Stimulated activated CD4-positive, alpha-beta T cell treated with anti-CD3 and anti-CD28 coated beads, TNF-alpha, amount 100 ng/mL, for 24 hours (primary cell): ENCODE results near the gene ADAM12.

Experiments
- DNase-seq, 3 experiments: peaks; one replicate each; pipeline ENCODE4 v3.0.0-alpha.2; 2020; ENCODE audit warnings: low read depth in 3 of 3

Gene ADAM12

DNA sequence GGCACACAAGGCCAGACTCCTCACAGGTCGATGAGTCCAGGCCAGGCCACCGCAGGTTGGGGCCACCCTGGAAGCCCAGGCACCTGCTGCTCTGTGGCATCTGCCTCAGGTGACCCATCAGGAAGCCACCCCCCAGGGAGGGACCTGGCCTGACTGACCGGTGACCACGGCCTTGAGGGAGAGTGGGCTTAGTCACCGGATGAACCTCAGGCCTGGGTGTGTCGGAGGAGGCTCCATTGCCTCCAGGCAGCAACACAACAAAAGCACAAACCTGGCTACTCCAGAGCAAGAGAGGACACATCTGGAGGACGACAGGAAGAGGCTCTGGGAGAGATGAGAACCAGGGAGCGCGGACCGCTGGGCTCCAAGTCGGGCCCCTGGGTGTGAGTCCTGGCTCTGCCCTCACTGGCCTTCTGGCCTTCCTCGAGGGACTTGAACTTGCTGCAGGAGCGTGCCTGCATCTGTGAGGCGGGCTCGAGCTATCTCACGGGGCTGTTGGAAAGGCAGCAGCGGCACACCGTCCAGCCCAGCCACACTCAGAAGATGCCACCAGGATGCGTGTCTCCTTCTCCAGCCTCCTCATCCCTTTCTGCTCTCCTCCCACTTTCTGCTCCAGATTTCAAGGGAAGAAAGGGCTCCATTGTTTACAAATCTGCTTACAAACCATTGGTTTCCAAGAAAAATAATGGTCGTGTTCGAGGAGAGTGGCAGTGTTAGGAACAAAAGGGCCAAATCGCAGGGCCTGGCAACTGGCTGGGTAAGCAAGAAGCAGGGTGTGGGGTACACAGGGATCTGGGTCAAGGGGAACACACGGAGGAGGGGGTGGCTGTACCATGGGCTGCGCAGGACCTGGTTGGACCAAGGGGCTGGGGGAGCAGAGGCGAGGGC, 152.9 kb downstream of the ADAM12 start:
- DNase-seq = no peak

DNA sequence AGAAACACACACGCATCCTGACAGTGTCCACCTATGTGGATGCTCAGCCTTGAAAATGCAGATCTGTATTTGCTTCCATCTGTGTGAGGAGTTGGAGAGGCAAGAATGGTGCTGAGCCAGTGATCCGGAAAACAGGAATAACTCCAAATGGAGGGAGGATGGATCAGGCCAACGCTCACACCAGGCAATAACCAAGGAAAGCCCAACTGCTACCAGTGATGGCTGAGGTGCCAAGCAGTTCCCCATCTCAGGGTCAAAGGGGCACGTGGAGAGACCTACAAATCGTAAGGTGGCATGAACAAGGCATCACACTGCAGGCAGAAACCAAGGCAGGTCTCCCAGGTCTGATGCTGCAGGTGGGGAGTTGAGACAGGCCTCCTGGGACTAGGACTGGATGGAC, 153.6 kb downstream of the ADAM12 start:
- no peak for DNase-seq

DNA sequence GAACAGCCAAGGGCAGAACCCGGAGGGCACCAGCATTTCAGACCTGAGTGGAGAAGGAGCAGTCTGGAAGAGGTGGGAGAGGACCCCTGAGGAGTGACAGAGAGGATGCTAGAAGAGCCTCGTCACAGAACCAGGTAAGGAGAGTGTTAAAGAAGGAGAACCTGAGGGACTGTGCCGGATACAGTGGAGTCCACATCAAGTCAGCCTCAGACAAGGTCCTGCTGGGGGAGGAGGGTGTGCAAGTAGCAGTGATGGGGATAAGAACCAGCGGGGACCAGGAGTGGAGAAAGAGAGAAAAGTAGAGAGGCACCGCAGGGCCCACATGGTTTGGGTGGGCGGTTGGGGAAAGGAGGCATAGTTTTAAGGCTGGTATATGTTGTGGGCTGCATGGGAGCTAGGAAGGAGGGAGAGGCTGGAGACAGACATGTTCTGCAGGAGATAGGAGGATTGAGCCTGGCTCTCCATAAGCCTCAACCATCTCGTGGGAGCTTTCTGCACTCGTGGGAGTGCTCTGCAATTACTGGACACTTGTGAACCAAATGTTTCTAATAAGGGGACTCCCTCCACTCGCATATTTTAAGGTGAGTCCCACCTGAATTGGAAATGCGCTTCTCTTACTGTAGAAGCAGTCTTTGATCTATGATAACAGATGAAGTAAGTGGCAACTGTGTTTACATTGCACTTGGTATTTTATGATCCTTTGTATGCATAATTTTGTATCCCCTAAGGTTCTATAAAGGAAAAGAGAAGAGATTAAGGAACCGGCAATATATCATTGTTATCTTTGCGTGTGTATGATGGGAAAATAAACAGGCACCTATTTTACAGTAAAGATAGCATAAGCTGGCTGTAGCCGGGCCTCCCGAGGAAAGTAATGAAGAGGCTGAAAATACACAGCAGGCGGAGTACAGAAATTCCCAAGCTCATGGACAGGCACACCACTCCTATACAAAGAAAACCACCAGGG, 154.8 kb downstream of the ADAM12 start:
- no peak for DNase-seq

DNA sequence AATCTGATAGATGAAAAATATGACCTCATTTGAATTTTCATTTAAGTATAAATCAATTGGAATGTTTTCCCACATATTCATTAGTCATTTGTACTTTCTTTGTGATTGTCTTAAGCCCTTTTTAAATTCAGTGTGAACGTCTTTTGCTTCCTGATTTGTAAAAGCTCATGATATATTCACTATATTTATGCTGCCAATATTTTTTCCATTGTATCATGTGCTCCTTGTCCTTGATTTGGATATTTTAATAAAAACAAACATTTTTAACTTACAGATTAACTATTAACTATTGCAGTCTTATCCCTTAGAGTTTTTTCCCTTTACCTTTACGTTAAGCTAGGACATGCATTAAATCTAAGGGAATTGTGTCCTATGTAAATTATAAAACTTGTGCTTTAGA, 157.7 kb downstream of the ADAM12 start:
- no peak for DNase-seq

DNA sequence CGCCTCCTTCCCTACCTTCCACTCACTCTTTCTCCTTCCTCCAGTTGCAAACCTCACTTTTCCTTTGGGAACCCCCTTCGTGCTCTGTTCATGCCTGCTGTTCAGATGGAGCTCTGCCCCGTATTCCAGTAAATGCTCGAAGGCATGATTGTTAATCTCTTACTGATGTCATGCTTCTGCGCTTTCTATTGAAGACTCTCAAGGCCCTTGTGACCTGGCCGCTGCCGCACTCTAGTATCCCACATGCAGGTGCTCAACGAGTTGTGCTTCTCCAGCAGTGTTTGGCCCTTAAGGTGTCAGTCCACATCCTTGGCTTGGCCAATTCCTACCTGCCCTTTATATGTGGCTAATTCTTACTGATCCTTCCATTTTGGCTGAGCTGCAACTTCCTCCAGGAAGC, 158.6 kb downstream of the ADAM12 start:
- no peak for DNase-seq

DNA sequence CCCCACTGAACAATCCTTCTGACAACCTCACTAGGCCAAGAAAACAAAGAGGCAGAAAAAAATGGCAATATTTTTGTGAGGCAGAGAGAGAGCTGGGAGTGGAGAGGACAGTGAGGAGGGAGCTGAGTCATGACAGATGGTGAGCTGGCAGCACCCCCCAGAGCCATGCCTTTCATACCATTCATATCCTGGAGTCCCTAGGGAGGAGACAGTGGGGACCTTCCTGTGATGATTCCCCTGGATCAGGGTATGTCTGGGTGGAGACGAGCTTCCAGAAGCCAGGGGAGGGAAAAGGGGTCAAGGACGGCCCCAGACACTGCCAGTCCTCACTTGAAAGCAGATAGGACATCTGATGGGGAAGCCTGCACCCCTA, 160.5 kb downstream of the ADAM12 start:
- no peak for DNase-seq

DNA sequence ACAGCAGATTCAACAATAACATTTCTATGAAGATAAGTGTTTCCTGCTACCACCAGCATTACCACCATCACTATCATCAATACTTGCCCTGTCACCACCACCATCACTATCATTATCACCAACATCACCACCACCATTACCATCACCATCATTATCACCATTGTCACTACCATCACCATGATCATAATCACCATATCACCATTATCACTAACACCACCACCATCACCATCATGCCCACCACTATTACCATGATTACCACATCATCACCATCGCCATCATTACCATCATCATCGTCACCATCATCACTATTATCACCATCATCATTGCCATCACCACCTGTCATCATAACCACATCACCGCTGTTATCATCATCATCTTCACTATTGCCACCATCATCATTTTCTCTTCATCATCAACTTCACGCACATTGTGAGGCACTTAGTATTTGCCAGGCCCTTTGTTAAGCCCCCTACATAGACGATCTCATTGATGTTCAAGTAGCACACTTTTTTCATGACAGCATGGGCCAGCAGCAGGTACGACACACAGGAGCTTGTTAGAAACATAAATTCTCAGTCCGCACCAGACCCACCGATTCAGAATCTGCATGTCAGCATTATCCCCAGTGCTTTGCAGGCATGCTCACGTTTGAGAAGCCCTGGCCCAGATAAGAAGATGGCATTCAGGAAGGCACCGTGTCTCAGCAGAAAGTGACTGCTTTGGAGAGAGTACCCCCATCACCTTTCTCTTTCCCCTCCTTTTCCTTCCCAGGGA, 161.1 kb downstream of the ADAM12 start:
- DNase-seq = no peak

DNA sequence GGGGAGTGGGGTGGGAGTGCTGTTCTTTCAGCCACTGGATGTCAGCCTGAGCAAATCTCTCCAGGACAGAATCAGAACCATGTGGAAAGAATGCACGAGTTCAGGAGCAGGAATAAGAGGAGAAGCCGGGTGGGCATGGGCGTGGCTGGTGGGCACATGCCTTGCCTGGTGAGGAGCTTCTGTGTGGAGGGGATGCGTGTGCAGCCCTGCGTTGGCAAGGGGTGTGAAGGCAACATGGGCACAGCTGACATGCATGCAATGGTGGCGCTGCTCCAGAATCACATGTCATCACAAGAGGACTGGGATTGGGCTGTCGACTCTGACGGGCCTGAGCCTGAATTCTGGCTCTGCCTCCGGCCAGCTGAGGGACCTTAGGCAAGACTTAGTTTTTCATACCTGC, 162.1 kb downstream of the ADAM12 start:
- DNase-seq = no peak

DNA sequence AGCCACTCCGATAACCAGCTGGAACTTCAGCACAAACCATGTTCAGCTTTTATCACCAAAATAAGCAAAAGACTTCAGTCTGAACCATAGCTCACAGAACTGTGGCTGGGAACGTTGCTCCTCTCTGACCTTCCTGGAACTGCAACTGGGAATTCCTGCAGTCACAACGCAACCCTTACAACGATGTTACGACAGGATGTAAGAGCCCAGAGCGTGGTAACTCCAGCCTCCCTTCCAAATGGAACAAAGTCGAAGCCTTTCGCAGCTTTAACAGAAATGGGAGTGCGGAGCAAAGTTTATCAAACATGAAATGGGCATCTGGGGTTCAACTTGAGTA, 162.6 kb downstream of the ADAM12 start:
- no peak for DNase-seq

DNA sequence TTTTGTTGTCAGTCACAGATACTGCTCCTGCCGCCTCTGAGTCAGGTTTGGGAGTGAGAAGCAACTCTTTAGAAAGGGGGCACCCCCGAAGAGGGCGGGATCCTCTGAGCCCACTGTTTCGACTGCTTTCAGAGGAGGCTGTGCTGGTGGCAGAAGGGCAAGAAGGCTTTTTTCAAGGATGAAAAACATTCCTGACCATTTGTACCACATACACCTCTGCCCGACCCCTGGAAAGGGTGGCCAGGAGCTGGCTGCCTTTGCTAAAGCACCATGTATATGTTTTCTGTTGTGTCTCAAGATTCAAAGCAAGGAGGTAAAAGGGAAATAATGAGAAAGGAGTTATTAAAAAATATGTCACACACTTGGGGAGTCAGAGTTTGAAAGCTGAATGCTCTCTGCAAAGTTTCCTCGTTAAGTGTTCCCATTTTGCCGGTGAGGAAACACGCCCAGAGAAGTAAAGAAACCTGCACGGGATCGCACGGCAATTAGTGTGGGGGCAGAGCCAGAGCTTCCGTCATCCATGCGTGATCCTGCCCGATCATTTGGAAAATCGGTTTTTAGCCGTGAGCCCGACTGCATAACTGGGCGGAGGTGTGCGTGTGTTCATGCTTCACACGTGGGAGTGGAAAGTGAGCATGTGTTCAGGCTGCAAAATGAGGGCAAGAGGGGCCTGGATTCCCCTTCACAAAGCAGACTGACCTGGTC, 163.2 kb downstream of the ADAM12 start:
- no peak for DNase-seq

DNA sequence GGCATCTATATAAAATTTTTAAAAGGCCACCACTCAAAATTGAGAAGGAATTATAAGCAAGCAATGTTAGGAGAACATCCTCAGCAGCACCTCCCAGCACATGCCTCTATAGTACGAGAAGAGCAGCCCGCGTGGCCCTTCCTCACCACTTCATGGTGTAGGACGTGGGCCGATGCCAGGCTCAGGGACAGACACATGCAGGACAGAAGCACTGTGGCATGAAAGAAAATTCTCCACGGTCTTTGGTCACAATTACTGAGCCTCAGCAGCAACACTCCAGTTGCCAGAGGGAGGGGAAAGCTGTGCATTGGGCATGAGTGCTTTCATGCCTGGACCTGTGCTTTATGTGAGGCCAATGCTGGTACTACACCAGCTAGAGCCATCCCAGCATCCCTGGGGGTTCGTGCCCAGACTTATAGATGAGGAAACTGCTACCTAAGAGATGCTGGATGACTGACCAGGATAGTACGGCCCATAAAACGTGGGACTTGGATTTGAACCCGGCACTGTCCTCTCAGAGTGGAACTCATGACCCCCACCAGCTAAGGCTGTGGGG, 164.7 kb downstream of the ADAM12 start:
- no peak for DNase-seq

DNA sequence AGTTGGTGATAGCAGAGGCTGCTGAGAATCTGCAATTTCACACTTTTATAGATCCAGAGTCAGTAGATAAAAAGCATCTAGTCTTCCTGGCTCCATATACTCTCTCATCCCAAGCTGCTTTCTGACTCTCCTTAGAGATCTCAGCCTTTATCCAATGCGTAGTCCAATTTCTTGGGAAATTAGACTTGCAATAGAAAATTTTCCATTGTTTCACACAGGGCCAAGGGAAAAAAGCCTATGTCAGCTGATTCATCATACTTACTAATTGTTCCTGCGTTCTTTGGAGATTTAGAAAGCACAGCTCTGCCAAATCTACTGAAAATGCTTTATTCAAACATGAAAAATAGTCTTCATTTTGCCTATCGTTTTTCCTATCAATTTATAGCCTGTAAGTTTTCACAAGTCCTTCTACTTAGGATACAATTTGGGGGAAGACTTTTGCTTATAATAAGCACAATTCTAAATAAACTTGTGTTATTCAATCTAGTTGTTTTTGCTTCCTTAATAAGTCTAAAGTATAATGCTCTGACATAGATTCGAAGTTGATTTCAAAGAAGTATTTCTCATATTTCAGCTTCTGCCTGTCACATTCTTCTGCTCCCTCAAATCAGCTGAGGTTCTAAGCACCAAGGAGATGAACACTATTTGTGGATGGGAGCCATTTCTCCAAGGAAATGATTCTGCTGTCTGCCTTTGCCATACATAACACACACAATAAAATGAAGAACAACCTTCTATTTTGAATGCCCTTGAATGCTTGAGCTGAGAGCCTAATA, 165.4 kb downstream of the ADAM12 start:
- no peak for DNase-seq

DNA sequence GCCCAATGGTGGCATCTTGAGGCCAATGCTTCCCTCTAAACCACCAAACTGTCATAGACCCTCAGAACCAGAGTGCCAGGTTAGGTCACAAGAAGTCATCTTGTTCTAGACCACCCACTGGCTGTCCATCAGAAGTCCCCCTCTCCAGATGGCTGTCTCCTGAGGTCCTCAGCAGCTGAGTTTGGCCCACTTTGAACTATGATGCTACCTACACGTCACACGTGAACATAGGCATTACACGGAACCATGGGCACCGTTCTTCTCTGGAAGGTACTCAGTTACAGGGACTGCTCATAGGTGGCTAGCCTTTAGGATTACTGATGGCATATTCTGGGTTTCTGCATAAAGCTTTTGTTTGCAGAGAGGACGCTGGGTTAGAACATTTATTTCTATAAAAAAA, 166.4 kb downstream of the ADAM12 start:
- DNase-seq = no peak

DNA sequence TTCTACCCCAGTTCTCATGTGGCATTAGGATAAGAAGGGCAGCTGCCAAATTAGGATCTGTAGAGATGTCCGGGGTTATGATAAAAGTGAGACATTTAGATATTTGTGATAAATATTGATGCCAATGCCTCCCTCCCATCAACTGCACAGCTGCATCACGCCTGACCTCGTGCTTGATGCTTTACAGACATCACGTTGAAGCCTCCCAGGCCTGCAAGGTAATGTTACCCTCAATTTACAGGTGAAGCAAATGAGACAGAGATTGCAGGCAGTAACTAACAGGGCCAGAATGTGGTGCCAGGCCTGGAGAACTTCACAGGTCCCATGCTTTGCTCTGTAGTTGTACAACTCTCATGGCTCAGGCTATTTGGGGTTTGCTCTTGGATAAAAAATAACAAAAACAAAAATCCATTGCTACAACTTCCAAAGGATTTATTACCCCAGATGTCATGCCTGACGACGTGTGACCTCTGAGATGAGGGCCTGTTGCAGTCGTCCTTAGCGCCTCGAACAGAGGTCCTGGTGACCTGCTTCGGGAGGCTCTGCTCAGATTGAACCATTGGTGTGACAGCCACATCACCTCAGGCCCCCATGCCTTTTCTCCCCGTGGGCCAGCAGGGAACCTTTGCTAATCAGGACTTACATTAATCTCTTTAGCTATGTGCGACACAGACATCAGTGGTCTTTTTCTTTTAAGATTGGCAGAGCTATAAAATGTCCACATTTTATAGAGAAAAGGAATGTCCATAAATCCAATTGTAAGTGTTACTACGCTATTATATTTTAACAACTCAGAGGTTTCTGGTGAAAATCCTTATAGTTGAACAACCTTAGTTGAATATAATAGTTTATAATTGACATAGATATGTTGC, 169.3 kb downstream of the ADAM12 start:
- DNase-seq = no peak

DNA sequence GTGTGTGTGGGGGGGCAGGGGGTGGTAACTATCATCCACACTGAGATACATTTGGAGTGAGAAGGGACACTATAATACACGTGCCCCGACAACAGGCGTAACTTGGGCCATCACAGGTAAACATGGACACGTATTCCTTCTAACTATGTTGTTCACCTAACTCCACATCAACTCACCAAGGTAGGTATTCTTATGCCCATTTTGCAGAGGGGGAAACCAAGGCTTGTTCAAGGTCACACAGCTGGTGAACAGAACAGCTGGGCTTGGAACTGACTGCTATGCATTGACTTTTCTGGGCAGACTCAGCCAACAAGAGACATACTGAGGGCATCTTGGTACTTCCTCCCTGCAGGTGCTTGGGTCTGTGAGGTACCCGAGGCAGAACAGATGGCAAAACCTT, 170.1 kb downstream of the ADAM12 start:
- no peak for DNase-seq

DNA sequence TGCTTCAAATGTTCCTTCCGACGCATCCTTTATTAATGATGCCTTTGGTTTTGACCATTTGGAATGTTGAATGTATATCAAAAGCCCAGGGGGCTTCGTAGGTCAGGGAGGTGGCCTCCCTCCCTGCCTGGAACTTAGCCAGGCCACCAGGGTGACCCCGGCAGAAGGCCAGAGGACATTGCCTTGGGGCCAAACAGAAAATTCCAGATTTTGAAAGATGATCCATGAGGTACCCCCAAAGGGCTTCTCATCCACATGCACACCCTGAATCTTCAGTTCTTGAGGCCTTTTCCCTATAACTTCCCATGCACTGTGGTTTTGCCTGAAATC, 171.7 kb downstream of the ADAM12 start:
- DNase-seq = no peak

DNA sequence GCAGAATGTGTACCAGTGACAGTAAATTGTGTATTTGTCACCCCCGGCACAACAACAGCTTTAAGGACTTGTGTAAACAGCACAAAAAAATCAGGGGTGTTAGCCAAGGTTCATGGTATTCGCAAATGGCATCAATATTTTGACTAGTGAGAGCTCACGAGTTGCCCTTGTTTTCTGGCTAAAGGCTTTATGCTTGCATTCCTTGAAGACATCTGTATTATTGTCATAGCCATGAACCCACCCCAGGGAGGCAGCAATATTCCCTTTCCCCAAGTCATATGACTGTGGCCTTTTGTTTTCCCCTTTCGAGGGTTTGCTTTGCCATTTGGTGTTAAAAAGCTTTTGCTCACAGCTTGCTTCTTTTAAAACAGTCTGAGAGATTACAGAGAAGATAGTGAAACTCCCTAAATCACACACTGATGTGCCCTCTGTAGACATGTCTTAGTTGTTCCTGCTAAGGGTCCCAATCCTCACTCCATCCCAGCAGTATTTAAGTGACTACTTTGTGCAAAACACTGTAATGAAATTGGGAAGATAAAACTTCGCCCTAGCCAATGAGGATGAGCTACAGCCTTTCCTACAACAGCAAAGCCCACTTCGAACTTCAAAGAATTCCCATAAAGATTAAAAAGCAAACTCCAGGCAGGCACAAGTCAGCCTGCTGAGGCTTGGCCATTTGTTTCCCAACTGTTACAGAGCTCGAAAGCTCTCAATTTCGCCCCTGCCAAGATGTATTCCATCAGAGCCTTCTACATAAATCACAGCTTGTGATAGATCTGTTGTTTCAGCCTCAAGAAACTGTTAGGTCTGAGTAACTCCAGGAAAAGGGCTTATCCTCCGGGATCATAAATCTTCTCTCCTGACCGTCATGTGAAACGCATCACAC, 172.3 kb downstream of the ADAM12 start:
- no peak for DNase-seq

DNA sequence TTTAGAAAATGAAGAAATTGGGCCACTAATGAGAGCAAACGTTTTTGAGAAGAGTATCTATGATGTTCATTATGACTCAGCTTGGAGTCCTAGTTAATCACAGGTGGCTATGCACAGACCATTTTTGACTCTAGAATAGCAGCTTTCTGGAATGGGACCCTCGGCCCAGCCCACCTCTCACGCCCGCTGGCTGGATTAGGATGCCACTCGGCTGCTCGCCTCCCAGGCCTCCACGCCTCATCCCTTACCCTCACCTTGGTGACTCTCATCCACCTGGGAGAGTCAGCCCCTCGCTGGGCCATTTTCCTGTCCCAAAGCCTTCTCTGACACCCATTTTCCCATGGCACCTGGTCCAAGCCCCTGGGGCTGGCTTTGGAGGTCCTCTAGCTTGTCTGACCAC, 173.6 kb downstream of the ADAM12 start:
- DNase-seq = no peak

DNA sequence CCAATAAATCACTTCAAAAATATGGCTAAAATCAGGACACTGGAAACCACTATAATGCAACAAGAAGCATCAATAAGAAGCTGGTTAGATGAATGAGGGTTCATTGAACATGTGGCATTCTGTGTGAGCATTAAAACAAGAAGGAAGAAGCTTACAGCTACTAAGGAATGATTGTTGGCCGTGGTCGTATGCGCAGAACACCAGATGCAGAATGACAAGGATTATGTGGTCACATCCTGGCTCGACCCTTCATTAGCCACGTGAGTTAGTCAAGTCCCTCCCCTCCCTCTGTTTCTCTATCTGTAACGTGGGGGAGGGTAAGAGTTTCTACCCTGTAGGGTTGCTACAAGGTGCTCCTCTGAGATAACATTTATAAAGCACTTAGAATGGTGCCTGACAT, 174.3 kb downstream of the ADAM12 start:
- no peak for DNase-seq
